ENCODE results near the gene FBXO34.

- TF ChIP-seq ZFP30 (CRISPR knock-in tag; IDR thresholded peaks at IDR 0.05) (no peak), OSR1 (CRISPR knock-in tag; IDR thresholded peaks at IDR 0.05) (no peak), POU6F1 (CRISPR knock-in tag; IDR thresholded peaks at IDR 0.05; ENCODE audit: borderline replicate concordance, low read depth) (no peak), TSHZ2 (CRISPR knock-in tag; IDR thresholded peaks at IDR 0.05) (no peak), RARB (CRISPR knock-in tag; IDR thresholded peaks at IDR 0.05) (no peak), PATZ1 (CRISPR knock-in tag; IDR thresholded peaks at IDR 0.05; ENCODE audit: borderline replicate concordance) (no peak), ZC3H10 (CRISPR knock-in tag; IDR thresholded peaks at IDR 0.05) (no peak), ZFP3 (CRISPR knock-in tag; IDR thresholded peaks at IDR 0.05) (no peak), ISL1 (CRISPR knock-in tag; IDR thresholded peaks at IDR 0.05) (no peak), TCF4 (CRISPR knock-in tag; IDR thresholded peaks at IDR 0.05; ENCODE audit: borderline replicate concordance) (no peak), PPARA (CRISPR knock-in tag; IDR thresholded peaks at IDR 0.05; ENCODE audit: borderline replicate concordance) (no peak), GLIS3 (CRISPR knock-in tag; IDR thresholded peaks at IDR 0.05) (no peak)
Observed at GRCh38 chr14:55401751-55402150, 130.5 kb downstream of the FBXO34 start.
